Pulmonary artery endothelial cell (primary cell): ENCODE data around the gene BSG. TPM values are rescaled to one million over a fixed set of nuclear protein-coding genes. Genes with fewer than 3 reads are reported as not detected.
"Not testable (repeated sequence)": the region's sequence is repeated elsewhere in the genome, so short reads cannot be mapped to it uniquely, and the experiment has no call there.

Experiments
- DNase-seq: peaks from one replicate; pipeline ENCODE4 v3.0.0-alpha.2; 2011; ENCODE audit warnings: low read depth, low spot score
- total RNA-seq: library from RNA; depleted of rRNA; stranded (reverse); fragments of >200 nt; gene quantifications from 2 replicates; pipeline ENCODE4 v1.2.3, GENCODE V29; 2014

BSG gene
- total RNA-seq, 1 donor from 2014 or later = 352 TPM

- DNase-seq = no peak
These were observed 535 bp downstream of the BSG start for GRCh38 chr19:572743-573518.

GRCh38 chr19:573519-573825, 1.1 kb downstream of the BSG start:
- DNase-seq = no peak

GRCh38 chr19:574658-575526, 2.5 kb downstream of the BSG start:
- DNase-seq = no peak

- DNase-seq = no peak
These were observed 3.4 kb downstream of the BSG start for GRCh38 chr19:575527-576506.

GRCh38 chr19:576768-577438, 4.5 kb downstream of the BSG start:
- no peak for DNase-seq

- no peak for DNase-seq
These were observed 5.3 kb downstream of the BSG start for GRCh38 chr19:577439-578392.

- DNase-seq = no peak
These were observed 6.9 kb downstream of the BSG start for GRCh38 chr19:579111-579841.

GRCh38 chr19:579842-580155, 7.4 kb downstream of the BSG start:
- no peak for DNase-seq

- no peak for DNase-seq
These were observed 8.0 kb downstream of the BSG start for GRCh38 chr19:580274-580835.

GRCh38 chr19:581399-582111, 9.2 kb downstream of the BSG start:
- DNase-seq = no peak

- DNase-seq = no peak
These were observed 10.3 kb downstream of the BSG start for GRCh38 chr19:582497-583197.

- DNase-seq = no peak
These were observed 11.0 kb downstream of the BSG start for GRCh38 chr19:583198-583967.

- DNase-seq = no peak
These were observed 11.5 kb downstream of the BSG start for GRCh38 chr19:583968-584239.

- DNase-seq = no peak
These were observed 12.0 kb downstream of the BSG start for GRCh38 chr19:584240-585001.

- not testable (repeated sequence) for DNase-seq
These were observed 12.8 kb downstream of the BSG start for GRCh38 chr19:585146-585545.

- no peak for DNase-seq
These were observed 13.2 kb downstream of the BSG start for GRCh38 chr19:585551-586110.
